A673 (cell line): ENCODE results near the gene FURIN. TPM values are rescaled to one million over a fixed set of nuclear protein-coding genes. Genes with fewer than 3 reads are reported as not detected.

ENCODE experiments used
- BruUV-seq: library from RNA; stranded (reverse); fragments of 400-500 nt; replicated peaks from 2 replicates; lab custom pipeline; 2021; lab: Mats Ljungman, UMichigan
- CTCF ChIA-PET: fragments of 300-600 bp; sonication (Branson Sonifier 250); formaldehyde crosslinking; loops from one replicate; lab custom pipeline; 2022; ENCODE audit warnings: antibody characterized with exemption; lab: Charles Lee
- POLR2A ChIA-PET: fragments of 300-600 bp; sonication (Branson Sonifier 250); formaldehyde crosslinking; loops from one replicate; lab custom pipeline; 2022; ENCODE audit warnings: antibody characterized with exemption; ENCODE audit not compliant: low non-redundant PET; lab: Charles Lee
- DNase-seq: peaks from one replicate; pipeline ENCODE4 v3.0.0-alpha.2; 2015; ENCODE audit warnings: low spot score
- H3K27ac ChIP-seq: fragments of 200-600 bp; sonication (generic); 2 replicates; pipeline ENCODE4 v1.5.1; 2016; ENCODE audit warnings: mixed run types, low read depth, mild to moderate bottlenecking, mixed read lengths, antibody characterized with exemption, low read length; ENCODE audit not compliant: poor library complexity, severe bottlenecking
- H3K27me3 ChIP-seq: fragments of 200-600 bp; sonication (generic); replicated peaks from 2 replicates; pipeline ENCODE4 v1.6.1; 2017; ENCODE audit warnings: mixed run types, low read depth, mild to moderate bottlenecking, mixed read lengths, antibody characterized with exemption, low read length; ENCODE audit not compliant: insufficient read depth, poor library complexity
- H3K36me3 ChIP-seq: fragments of 200-600 bp; sonication (generic); 2 replicates; pipeline ENCODE4 v1.6.1; 2016; ENCODE audit warnings: mixed run types, mild to moderate bottlenecking, mixed read lengths, antibody characterized with exemption, low read length; ENCODE audit not compliant: insufficient read depth, poor library complexity, severe bottlenecking
- H3K4me1 ChIP-seq: fragments of 200-600 bp; sonication (generic); 2 replicates; pipeline ENCODE4 v1.6.1; 2017; ENCODE audit warnings: mixed run types, mild to moderate bottlenecking, mixed read lengths, antibody characterized with exemption, low read length; ENCODE audit not compliant: insufficient read depth, poor library complexity, severe bottlenecking
- H3K4me3 ChIP-seq: fragments of 200-600 bp; sonication (generic); 2 replicates; pipeline ENCODE4 v1.5.1; 2016; ENCODE audit warnings: low read depth, mixed run types, mild to moderate bottlenecking, mixed read lengths, low read length; ENCODE audit not compliant: poor library complexity, severe bottlenecking
- H3K9me3 ChIP-seq: fragments of 200-600 bp; sonication (generic); 2 replicates; pipeline ENCODE4 v1.6.1; 2016; ENCODE audit warnings: mixed run types, low read depth, mild to moderate bottlenecking, mixed read lengths, antibody characterized with exemption, low read length; ENCODE audit not compliant: poor library complexity, severe bottlenecking
- CTCF ChIP-seq: fragments of 300-800, 200-600 bp; sonication (generic); conservative IDR thresholded peaks from 2 replicates; pipeline ENCODE4 v1.5.1; 2017; ENCODE audit warnings: low read depth, mild to moderate bottlenecking, antibody characterized with exemption, low read length, moderate library complexity, mixed read lengths
- EZH2 ChIP-seq: fragments of 200-600 bp; sonication (generic); IDR thresholded peaks from 2 replicates; pipeline ENCODE4 v1.6.1; 2017; ENCODE audit warnings: borderline replicate concordance, low read depth, mild to moderate bottlenecking, mixed read lengths, antibody characterized with exemption, low read length; ENCODE audit not compliant: poor library complexity, severe bottlenecking
- intact Hi-C: fragments of 100-400 bp; cut with micrococcal nuclease; formaldehyde crosslinking; loops from one replicate; pipeline ENCODE4 v1.10.0; 2022; ENCODE audit not compliant: unreplicated experiment
- total RNA-seq: library from RNA; stranded (reverse); gene quantifications from 2 replicates; pipeline ENCODE4 v1.2.3, GENCODE V29; 2021

FURIN gene
- total RNA-seq, 1 experiment from 2014 or later: 63.4 TPM

- CTCF ChIA-PET: no interaction called here
These were observed 41.6 kb downstream of the FURIN start for GRCh38 chr15:90909976-90910375.

GRCh38 chr15:90910441-90911301, 42.3 kb downstream of the FURIN start:
- no peaks in the 10 kb centered on the region for H3K4me1 ChIP-seq
- H3K4me3 ChIP-seq: no peak overlapping the region
- CTCF ChIA-PET: no interaction called here
- no TSS peak for BruUV-seq
- DNase-seq: no peak
- H3K36me3 ChIP-seq: peaks cover 84% of the 10 kb centered on the region
- no peaks in the 10 kb centered on the region for H3K9me3 ChIP-seq
- intact Hi-C loops: no loop called here
- no peak for TF ChIP-seq CTCF
- TF ChIP-seq EZH2: no peak
- no peak overlapping the region for H3K27ac ChIP-seq
- no peaks in the 10 kb centered on the region for H3K27me3 ChIP-seq
- POLR2A ChIA-PET: no interaction called here

More at GRCh38 chr15:90909976-90910375, 41.6 kb downstream of the FURIN start:
- Histone ChIP-seq H3K4me3 (no peak overlapping the region), H3K27ac (no peak overlapping the region), H3K4me1 (no peaks in the 10 kb centered on the region), H3K27me3 (no peaks in the 10 kb centered on the region), H3K36me3 (peaks cover 86% of the 10 kb centered on the region), H3K9me3 (no peaks in the 10 kb centered on the region)
- no TSS peak for BruUV-seq
- intact Hi-C loops: loop anchor here (10.0 kb wide), 1 partner anchor 365 kb away; no protein-coding TSS in a partner anchor
- POLR2A ChIA-PET: no interaction called here
- DNase-seq: no peak
- TF ChIP-seq EZH2 (no peak), CTCF (no peak)

- H3K9me3 ChIP-seq: no peaks in the 10 kb centered on the region
- intact Hi-C loops: no loop called here
- no peak for TF ChIP-seq EZH2
- TF ChIP-seq CTCF: no peak
- CTCF ChIA-PET: no interaction called here
- H3K27me3 ChIP-seq: no peaks in the 10 kb centered on the region
- H3K36me3 ChIP-seq: peaks cover 84% of the 10 kb centered on the region
- no peaks in the 10 kb centered on the region for H3K4me1 ChIP-seq
- no peak overlapping the region for H3K4me3 ChIP-seq
- POLR2A ChIA-PET: no interaction called here
- BruUV-seq: no TSS peak
- DNase-seq: no peak
- H3K27ac ChIP-seq: no peak overlapping the region
These were observed 42.9 kb downstream of the FURIN start for GRCh38 chr15:90911302-90911623.
